Panc1 (cell line): ENCODE measurements around the gene HOXA2. TPM values are rescaled to one million over a fixed set of nuclear protein-coding genes. Genes with fewer than 3 reads are reported as not detected.

Source experiments
- ATAC-seq: fragments of 200-7000 bp; cut with Tn5 transposase; 2 replicates; pipeline ENCODE4 v1.9.1; 2020; ENCODE audit warnings: mild to moderate bottlenecking, moderate library complexity
- BruUV-seq: library from RNA; stranded (reverse); fragments of 400-500 nt; replicated peaks from 2 replicates; lab custom pipeline; 2021; lab: Mats Ljungman, UMichigan
- CTCF ChIA-PET: fragments of 300-600 bp; sonication (Branson Sonifier 250); formaldehyde crosslinking; loops from one replicate; lab custom pipeline; 2022; ENCODE audit warnings: antibody characterized with exemption; lab: Charles Lee
- POLR2A ChIA-PET: fragments of 300-600 bp; sonication (Branson Sonifier 250); formaldehyde crosslinking; loops from one replicate; lab custom pipeline; 2022; ENCODE audit warnings: antibody characterized with exemption; lab: Charles Lee
- DNase-seq: peaks from one replicate; pipeline ENCODE4 v3.0.0-alpha.2; 2010; ENCODE audit warnings: low read depth, low spot score
- H3K27ac ChIP-seq: 2 replicates; pipeline ENCODE4 v1.5.1; 2011; ENCODE audit warnings: mild to moderate bottlenecking, low read length, inconsistent platforms
- H3K27me3 ChIP-seq: fragments of 200-500 bp; sonication (Bioruptor generic); 2 replicates; pipeline ENCODE4 v1.6.0; 2014; ENCODE audit warnings: low read length, inconsistent platforms; ENCODE audit not compliant: control insufficient read depth, insufficient read depth
- H3K36me3 ChIP-seq: fragments of 200-500 bp; sonication (Bioruptor generic); 2 replicates; pipeline ENCODE4 v1.5.1; 2014; ENCODE audit warnings: inconsistent platforms, mild to moderate bottlenecking, low read length, moderate library complexity; ENCODE audit not compliant: control insufficient read depth, insufficient read depth
- H3K4me1 ChIP-seq: 2 replicates; pipeline ENCODE4 v1.5.1; 2011; ENCODE audit warnings: inconsistent platforms, mild to moderate bottlenecking, low read length, moderate library complexity; ENCODE audit not compliant: control insufficient read depth, insufficient read depth
- H3K4me3 ChIP-seq, 2 experiments: 2 replicates each; pipeline ENCODE4 v1.5.1; 2011 to 2012; ENCODE audit warnings: low read depth in 2 of 2, low read length in 2 of 2, mild to moderate bottlenecking in 2 of 2, inconsistent platforms in 1 of 2, moderate library complexity in 1 of 2
- H3K9me3 ChIP-seq: fragments of 200-500 bp; sonication (Bioruptor generic); 2 replicates; pipeline ENCODE4 v1.5.1; 2014; ENCODE audit warnings: low read depth, mild to moderate bottlenecking, inconsistent platforms, low read length, moderate library complexity; ENCODE audit not compliant: control insufficient read depth, insufficient read depth
- POLR2AphosphoS5 ChIP-seq: IDR thresholded peaks from 2 replicates; pipeline ENCODE4 v1.6.1; 2012; ENCODE audit warnings: mild to moderate bottlenecking, low read depth, low read length, moderate library complexity
- SIN3A ChIP-seq: IDR thresholded peaks from 2 replicates; pipeline ENCODE4 v1.6.1; 2012; ENCODE audit warnings: low read depth, mild to moderate bottlenecking, low read length, moderate library complexity, borderline replicate concordance; ENCODE audit not compliant: insufficient read depth
- TCF7L2 ChIP-seq: IDR thresholded peaks from 2 replicates; pipeline ENCODE4 v1.6.1; 2011; ENCODE audit warnings: mild to moderate bottlenecking, low read depth, low read length, inconsistent platforms
- in situ Hi-C: cut with HindIII; loops from 2 replicates; pipeline ENCODE4 v1.10.0; 2016; ENCODE audit warnings: low sequenced_read_pairs, low pct_unique_long_range_greater_than_20kb
- intact Hi-C: fragments of 100-400 bp; cut with micrococcal nuclease; formaldehyde crosslinking; loops from one replicate; pipeline ENCODE4 v1.10.0; 2022; ENCODE audit not compliant: unreplicated experiment
- total RNA-seq: library from RNA; stranded (reverse); gene quantifications from one replicate; pipeline ENCODE4 v1.2.1, GENCODE V29; 2021; ENCODE audit not compliant: unreplicated experiment
- TF ChIP-seq, protein P1 (sequence below), 2 experiments: IDR thresholded peaks; 2 replicates each; pipeline ENCODE4 v1.6.1; 2011 to 2012; ENCODE audit warnings: low read depth in 2 of 2, control low read depth in 1 of 2, low read length in 1 of 2, mild to moderate bottlenecking in 1 of 2, moderate library complexity in 1 of 2; ENCODE audit not compliant: insufficient read depth in 1 of 2
- TF ChIP-seq, protein P2 (sequence below): fragments of 450-650 bp; IDR thresholded peaks from 2 replicates; pipeline ENCODE4 v1.5.1; 2017; ENCODE audit warnings: mild to moderate bottlenecking

HOXA2 gene
- total RNA-seq, 1 experiment from 2014 or later: 2.9 TPM

DNA sequence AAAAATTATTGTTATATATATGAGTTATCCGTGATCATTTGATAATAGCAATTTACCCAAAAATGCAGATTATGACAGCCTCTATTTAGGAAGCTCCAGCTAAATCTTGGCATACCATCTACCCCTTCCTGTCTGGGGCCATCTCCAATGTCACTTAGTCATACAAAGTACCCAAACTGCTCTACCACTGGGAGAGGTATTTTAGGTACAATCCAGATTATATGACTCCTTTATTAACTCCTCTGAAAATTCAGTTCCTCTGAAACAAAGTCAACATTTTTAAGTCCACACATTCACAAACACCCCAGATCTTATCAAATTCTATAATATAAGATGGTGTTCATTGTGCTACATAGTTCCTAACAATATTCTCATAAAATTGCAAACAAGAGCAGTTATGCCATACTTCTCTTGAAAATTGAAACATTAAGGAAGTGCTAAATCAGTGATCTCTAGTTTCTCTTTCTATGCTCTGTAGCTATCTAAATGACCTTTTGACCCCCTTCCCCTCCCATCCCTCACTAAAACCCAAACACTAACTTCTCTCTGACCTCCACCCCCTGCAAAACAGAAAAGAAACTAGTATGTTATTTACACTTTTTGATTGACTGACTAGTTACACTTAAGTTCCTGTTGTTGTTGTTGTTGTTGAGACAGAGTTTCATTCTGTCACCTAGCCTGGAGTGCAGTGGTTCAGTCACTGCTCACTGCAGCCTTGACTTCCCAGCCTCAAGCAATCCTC is 23.1 kb downstream of the HOXA2 start:
- in situ Hi-C loops (no loop called here), intact Hi-C loops (no loop called here)
- ChIA-PET CTCF (interaction anchor here (0.5 kb wide), 1 partner anchor 212 kb away, joined by 8 read pairs; no protein-coding TSS in a partner anchor), POLR2A (no interaction called here)
- H3K4me3 ChIP-seq: no peak overlapping the region
- no peaks in the 10 kb centered on the region for H3K9me3 ChIP-seq
- no peaks in the 10 kb centered on the region for H3K36me3 ChIP-seq
- H3K27me3 ChIP-seq: no peaks in the 10 kb centered on the region
- BruUV-seq: no TSS peak
- peaks cover 5% of the 10 kb centered on the region; the same call in 1 of the 2 replicates for H3K4me1 ChIP-seq
- ATAC-seq: no peak
- TF ChIP-seq TCF7L2: no peak
- no peak for TF ChIP-seq POLR2AphosphoS5
- TF ChIP-seq, protein P1, sequence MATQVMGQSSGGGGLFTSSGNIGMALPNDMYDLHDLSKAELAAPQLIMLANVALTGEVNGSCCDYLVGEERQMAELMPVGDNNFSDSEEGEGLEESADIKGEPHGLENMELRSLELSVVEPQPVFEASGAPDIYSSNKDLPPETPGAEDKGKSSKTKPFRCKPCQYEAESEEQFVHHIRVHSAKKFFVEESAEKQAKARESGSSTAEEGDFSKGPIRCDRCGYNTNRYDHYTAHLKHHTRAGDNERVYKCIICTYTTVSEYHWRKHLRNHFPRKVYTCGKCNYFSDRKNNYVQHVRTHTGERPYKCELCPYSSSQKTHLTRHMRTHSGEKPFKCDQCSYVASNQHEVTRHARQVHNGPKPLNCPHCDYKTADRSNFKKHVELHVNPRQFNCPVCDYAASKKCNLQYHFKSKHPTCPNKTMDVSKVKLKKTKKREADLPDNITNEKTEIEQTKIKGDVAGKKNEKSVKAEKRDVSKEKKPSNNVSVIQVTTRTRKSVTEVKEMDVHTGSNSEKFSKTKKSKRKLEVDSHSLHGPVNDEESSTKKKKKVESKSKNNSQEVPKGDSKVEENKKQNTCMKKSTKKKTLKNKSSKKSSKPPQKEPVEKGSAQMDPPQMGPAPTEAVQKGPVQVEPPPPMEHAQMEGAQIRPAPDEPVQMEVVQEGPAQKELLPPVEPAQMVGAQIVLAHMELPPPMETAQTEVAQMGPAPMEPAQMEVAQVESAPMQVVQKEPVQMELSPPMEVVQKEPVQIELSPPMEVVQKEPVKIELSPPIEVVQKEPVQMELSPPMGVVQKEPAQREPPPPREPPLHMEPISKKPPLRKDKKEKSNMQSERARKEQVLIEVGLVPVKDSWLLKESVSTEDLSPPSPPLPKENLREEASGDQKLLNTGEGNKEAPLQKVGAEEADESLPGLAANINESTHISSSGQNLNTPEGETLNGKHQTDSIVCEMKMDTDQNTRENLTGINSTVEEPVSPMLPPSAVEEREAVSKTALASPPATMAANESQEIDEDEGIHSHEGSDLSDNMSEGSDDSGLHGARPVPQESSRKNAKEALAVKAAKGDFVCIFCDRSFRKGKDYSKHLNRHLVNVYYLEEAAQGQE (IDR thresholded peaks at IDR 0.05; ENCODE audit: insufficient read depth in 1 of 2, low read depth in 2 of 2, low read length in 1 of 2): no peak
- TF ChIP-seq, protein P2, sequence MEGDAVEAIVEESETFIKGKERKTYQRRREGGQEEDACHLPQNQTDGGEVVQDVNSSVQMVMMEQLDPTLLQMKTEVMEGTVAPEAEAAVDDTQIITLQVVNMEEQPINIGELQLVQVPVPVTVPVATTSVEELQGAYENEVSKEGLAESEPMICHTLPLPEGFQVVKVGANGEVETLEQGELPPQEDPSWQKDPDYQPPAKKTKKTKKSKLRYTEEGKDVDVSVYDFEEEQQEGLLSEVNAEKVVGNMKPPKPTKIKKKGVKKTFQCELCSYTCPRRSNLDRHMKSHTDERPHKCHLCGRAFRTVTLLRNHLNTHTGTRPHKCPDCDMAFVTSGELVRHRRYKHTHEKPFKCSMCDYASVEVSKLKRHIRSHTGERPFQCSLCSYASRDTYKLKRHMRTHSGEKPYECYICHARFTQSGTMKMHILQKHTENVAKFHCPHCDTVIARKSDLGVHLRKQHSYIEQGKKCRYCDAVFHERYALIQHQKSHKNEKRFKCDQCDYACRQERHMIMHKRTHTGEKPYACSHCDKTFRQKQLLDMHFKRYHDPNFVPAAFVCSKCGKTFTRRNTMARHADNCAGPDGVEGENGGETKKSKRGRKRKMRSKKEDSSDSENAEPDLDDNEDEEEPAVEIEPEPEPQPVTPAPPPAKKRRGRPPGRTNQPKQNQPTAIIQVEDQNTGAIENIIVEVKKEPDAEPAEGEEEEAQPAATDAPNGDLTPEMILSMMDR: no peak
- no peak for TF ChIP-seq SIN3A
- no peak overlapping the region for H3K27ac ChIP-seq
- no peak for DNase-seq

DNA sequence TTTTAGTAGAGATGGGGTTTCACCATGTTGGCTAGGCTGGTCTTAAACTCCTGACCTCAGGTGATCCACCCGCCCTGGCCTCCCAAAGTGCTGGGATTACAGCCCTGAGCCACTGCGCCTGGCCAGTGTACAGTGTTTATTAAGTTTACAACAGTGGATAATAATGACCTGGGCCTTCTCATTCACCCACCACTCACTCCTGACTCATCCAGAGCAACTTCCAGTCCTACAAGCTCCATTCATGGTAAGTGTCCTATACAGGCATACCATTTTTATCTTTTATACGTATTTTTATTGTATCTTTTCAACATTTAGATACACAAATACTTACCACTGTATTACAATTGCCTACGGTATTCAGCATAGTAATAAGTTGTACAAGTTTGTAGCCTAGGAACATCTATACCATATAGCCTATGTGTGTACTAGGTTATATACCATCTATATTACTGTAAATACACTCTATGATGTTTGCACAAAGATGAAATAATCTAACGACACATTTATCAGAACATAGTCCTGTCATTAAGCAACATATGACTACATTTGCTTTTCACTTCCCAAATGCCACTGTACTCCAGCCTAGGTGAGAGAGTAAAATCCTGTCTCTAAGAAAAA is 23.8 kb downstream of the HOXA2 start:
- ChIA-PET CTCF (interaction anchor here (0.5 kb wide), 1 partner anchor 211 kb away, joined by 8 read pairs; no protein-coding TSS in a partner anchor), POLR2A (no interaction called here)
- intact Hi-C loops (no loop called here), in situ Hi-C loops (no loop called here)
- H3K9me3 ChIP-seq: no peaks in the 10 kb centered on the region
- ATAC-seq (no peak), DNase-seq (no peak)
- H3K4me1 ChIP-seq: peaks cover 5% of the 10 kb centered on the region; the same call in 1 of the 2 replicates
- BruUV-seq: no TSS peak
- no peak overlapping the region for H3K4me3 ChIP-seq
- no peaks in the 10 kb centered on the region for H3K36me3 ChIP-seq
- TF ChIP-seq SIN3A: no peak
- TF ChIP-seq POLR2AphosphoS5: no peak
- TF ChIP-seq, protein P2: no peak
- TF ChIP-seq TCF7L2: no peak
- TF ChIP-seq, protein P1 (IDR thresholded peaks at IDR 0.05; ENCODE audit: insufficient read depth in 1 of 2, low read depth in 2 of 2, low read length in 1 of 2): no peak
- no peaks in the 10 kb centered on the region for H3K27me3 ChIP-seq
- H3K27ac ChIP-seq: no peak overlapping the region
